Neural cell (in vitro differentiated cells): ENCODE measurements around the gene CLDN20. TPM values are rescaled to one million over a fixed set of nuclear protein-coding genes. Genes with fewer than 3 reads are reported as not detected.

ENCODE experiments used
- H2AFZ ChIP-seq: fragments of 200-600, 300-800 bp; sonication (generic), shearing (Covaris generic); 2 replicates; pipeline ENCODE4 v1.6.0; 2014; ENCODE audit warnings: low read depth, mild to moderate bottlenecking, antibody characterized with exemption, low read length, moderate library complexity
- H3F3A ChIP-seq: fragments of 200-600 bp; shearing (Covaris generic); 2 replicates; pipeline ENCODE4 v1.6.1; 2016; ENCODE audit warnings: mild to moderate bottlenecking, moderate library complexity, mixed read lengths, antibody characterized with exemption, low read length; ENCODE audit not compliant: insufficient read depth, poor library complexity, severe bottlenecking
- H3K27ac ChIP-seq: fragments of 200-600, 300-800 bp; sonication (generic), shearing (Covaris generic); 2 replicates; pipeline ENCODE4 v1.5.1; 2014; ENCODE audit warnings: mild to moderate bottlenecking, low read length, moderate library complexity
- H3K27me3 ChIP-seq: fragments of 300-800, 200-600 bp; sonication (generic), shearing (Covaris generic); 2 replicates; pipeline ENCODE4 v1.6.0; 2014; ENCODE audit warnings: mild to moderate bottlenecking, low read depth, low read length, moderate library complexity; ENCODE audit not compliant: insufficient read depth
- H3K36me3 ChIP-seq: fragments of 300-800, 200-600 bp; sonication (generic), shearing (Covaris generic); 2 replicates; pipeline ENCODE4 v1.5.1; 2014; ENCODE audit warnings: mild to moderate bottlenecking, antibody characterized with exemption, low read length, moderate library complexity; ENCODE audit not compliant: insufficient read depth
- H3K4me2 ChIP-seq: fragments of 300-800, 200-600 bp; sonication (generic), shearing (Covaris generic); 2 replicates; pipeline ENCODE4 v1.6.0; 2014; ENCODE audit warnings: mild to moderate bottlenecking, low read length
- H3K4me3 ChIP-seq: fragments of 300-800, 200-600 bp; sonication (generic), shearing (Covaris generic); 2 replicates; pipeline ENCODE4 v1.5.1; 2014; ENCODE audit warnings: mild to moderate bottlenecking, low read length, moderate library complexity
- H3K79me2 ChIP-seq: fragments of 200-600 bp; shearing (Covaris generic); replicated peaks from 2 replicates; pipeline ENCODE4 v1.6.0; 2014; ENCODE audit warnings: mild to moderate bottlenecking, low read length, moderate library complexity; ENCODE audit not compliant: insufficient read depth
- H3K9ac ChIP-seq: fragments of 300-800, 200-600 bp; sonication (generic), shearing (Covaris generic); 2 replicates; pipeline ENCODE4 v1.6.1; 2016; ENCODE audit warnings: mild to moderate bottlenecking, low read length, mixed read lengths
- H3K9me2 ChIP-seq: fragments of 200-600 bp; shearing (Covaris generic); 2 replicates; pipeline ENCODE4 v1.6.1; 2016; ENCODE audit warnings: mild to moderate bottlenecking, low read length, mixed read lengths; ENCODE audit not compliant: insufficient read depth
- H3K9me3 ChIP-seq: fragments of 200-600, 300-800 bp; sonication (generic), shearing (Covaris generic); 2 replicates; pipeline ENCODE4 v1.6.1; 2016; ENCODE audit warnings: mild to moderate bottlenecking, mixed run types, low read length, moderate library complexity, mixed read lengths
- H4K20me1 ChIP-seq: fragments of 200-600 bp; shearing (Covaris generic); 2 replicates; pipeline ENCODE4 v1.6.1; 2016; ENCODE audit warnings: mild to moderate bottlenecking, mixed run types; ENCODE audit not compliant: insufficient read depth
- CTCF ChIP-seq: fragments of 450-650 bp; IDR thresholded peaks from 2 replicates; pipeline ENCODE4 v1.5.1; 2014; ENCODE audit warnings: antibody characterized with exemption, mild to moderate bottlenecking, moderate library complexity; ENCODE audit not compliant: poor library complexity, severe bottlenecking
- EP300 ChIP-seq: fragments of 450-650 bp; conservative IDR thresholded peaks from 2 replicates; pipeline ENCODE4 v1.6.1; 2014; ENCODE audit warnings: antibody characterized with exemption, mild to moderate bottlenecking, moderate library complexity; ENCODE audit not compliant: poor library complexity, severe bottlenecking
- EZH2 ChIP-seq: fragments of 200-600, 300-800 bp; shearing (Covaris generic), sonication (generic); IDR thresholded peaks from 2 replicates; pipeline ENCODE4 v1.6.1; 2014; ENCODE audit warnings: antibody characterized with exemption, low read length, borderline replicate concordance, mild to moderate bottlenecking; ENCODE audit not compliant: insufficient read depth, poor library complexity, severe bottlenecking
- MXI1 ChIP-seq: fragments of 450-650 bp; conservative IDR thresholded peaks from 2 replicates; pipeline ENCODE4 v1.6.1; 2014; ENCODE audit warnings: antibody characterized with exemption, mild to moderate bottlenecking; ENCODE audit not compliant: poor library complexity, severe bottlenecking
- TAF1 ChIP-seq: IDR thresholded peaks from 2 replicates; pipeline ENCODE4 v1.6.1; 2012; ENCODE audit warnings: low read depth
- polyA plus RNA-seq: library from polyadenylated mRNA; depleted of rRNA; stranded (reverse); fragments of >200 nt; gene quantifications from 2 replicates; pipeline ENCODE4 v1.2.3, GENCODE V29; 2014
- TF ChIP-seq, protein P1 (sequence below): IDR thresholded peaks from 2 replicates; pipeline ENCODE4 v1.6.1; 2012; ENCODE audit warnings: borderline replicate concordance

Gene CLDN20
- polyA plus RNA-seq, 1 donor from 2014 or later: not detected

- Histone ChIP-seq H3K9ac (no peak overlapping the region), H3F3A (no peaks in the 10 kb centered on the region), H3K27me3 (no peaks in the 10 kb centered on the region), H3K4me2 (no peak overlapping the region), H4K20me1 (no peaks in the 10 kb centered on the region), H3K9me2 (no peaks in the 10 kb centered on the region), H3K4me3 (no peak overlapping the region), H3K79me2 (no peaks in the 10 kb centered on the region), H3K36me3 (no peaks in the 10 kb centered on the region), H2AFZ (no peak overlapping the region), H3K27ac (no peak overlapping the region), H3K9me3 (no peaks in the 10 kb centered on the region)
- TF ChIP-seq, protein P1, sequence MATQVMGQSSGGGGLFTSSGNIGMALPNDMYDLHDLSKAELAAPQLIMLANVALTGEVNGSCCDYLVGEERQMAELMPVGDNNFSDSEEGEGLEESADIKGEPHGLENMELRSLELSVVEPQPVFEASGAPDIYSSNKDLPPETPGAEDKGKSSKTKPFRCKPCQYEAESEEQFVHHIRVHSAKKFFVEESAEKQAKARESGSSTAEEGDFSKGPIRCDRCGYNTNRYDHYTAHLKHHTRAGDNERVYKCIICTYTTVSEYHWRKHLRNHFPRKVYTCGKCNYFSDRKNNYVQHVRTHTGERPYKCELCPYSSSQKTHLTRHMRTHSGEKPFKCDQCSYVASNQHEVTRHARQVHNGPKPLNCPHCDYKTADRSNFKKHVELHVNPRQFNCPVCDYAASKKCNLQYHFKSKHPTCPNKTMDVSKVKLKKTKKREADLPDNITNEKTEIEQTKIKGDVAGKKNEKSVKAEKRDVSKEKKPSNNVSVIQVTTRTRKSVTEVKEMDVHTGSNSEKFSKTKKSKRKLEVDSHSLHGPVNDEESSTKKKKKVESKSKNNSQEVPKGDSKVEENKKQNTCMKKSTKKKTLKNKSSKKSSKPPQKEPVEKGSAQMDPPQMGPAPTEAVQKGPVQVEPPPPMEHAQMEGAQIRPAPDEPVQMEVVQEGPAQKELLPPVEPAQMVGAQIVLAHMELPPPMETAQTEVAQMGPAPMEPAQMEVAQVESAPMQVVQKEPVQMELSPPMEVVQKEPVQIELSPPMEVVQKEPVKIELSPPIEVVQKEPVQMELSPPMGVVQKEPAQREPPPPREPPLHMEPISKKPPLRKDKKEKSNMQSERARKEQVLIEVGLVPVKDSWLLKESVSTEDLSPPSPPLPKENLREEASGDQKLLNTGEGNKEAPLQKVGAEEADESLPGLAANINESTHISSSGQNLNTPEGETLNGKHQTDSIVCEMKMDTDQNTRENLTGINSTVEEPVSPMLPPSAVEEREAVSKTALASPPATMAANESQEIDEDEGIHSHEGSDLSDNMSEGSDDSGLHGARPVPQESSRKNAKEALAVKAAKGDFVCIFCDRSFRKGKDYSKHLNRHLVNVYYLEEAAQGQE: no peak
- TF ChIP-seq EP300: no peak
Observed at GRCh38 chr6:155262655-155263054, 1.2 kb upstream of the CLDN20 start.

DNA sequence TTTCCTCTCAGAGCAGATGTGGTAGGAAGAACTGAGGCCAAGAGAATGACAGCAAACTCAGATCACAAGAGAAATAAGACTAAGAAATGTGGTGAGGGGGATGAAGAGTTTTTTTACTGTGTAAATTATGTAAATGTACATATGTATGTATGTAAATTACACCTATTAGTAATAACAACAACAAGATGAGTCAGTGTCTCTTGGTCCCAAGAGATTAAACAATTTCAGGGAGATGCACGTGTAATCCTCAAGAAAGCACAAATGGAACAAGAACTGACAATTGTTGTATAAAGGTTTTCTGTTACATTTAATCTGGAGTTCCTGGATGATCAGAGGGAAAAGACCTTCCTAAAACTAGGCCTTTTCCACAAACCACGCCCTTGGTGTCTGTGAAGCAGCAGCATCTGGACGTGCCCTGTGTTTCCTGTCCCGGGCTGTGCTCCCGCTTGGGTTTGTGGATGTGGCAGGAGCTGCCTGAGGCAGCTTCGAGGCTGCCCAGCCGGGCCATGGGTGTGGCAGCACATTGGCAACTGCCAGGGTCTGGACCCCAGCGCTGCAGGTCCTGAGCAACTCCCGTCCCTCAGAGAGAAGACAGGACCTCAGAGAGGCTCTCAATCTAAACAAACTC, 994 bp downstream of the CLDN20 start:
- Histone ChIP-seq H3K4me2 (no peak overlapping the region), H3K27me3 (no peaks in the 10 kb centered on the region), H4K20me1 (no peaks in the 10 kb centered on the region), H2AFZ (no peak overlapping the region), H3K4me3 (no peak overlapping the region), H3K36me3 (no peaks in the 10 kb centered on the region), H3K27ac (no peak overlapping the region), H3K9ac (no peak overlapping the region), H3K9me2 (no peaks in the 10 kb centered on the region), H3K9me3 (no peaks in the 10 kb centered on the region), H3F3A (no peaks in the 10 kb centered on the region), H3K79me2 (no peaks in the 10 kb centered on the region)
- no peak for TF ChIP-seq CTCF
- TF ChIP-seq, protein P1: no peak
- no peak for TF ChIP-seq MXI1
- TF ChIP-seq EZH2: no peak
- no peak for TF ChIP-seq EP300
- TF ChIP-seq TAF1: no peak
